ENCODE data around the gene KSR1. TPM values are rescaled to one million over a fixed set of nuclear protein-coding genes. Genes with fewer than 3 reads are reported as not detected.

KSR1 gene
- total RNA-seq, 2 donors from 2014 or later, result 33.7 to 46.3 TPM

DNA sequence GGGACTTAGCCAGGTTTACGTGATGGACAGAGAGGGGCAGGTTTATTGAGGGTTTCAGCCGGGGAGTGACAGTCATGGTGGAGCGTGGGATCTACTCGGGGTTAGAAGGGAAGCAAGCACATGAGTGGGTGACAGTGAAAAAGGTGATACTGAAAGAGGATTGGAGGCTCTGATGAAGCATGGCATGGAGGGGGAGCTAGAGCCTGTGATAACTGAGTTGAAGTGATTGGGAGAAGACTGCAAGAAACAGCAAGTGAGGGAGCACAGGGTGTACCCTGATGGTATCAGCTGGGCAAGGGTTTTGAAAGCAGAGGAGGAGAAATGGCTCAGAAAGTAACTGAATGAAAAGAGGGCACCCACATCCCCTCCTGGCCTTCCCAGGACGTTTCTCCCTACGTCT, 6.7 kb upstream of the KSR1 start:
- no peak for DNase-seq
- 91 to 94% methylated on average over 5 to 6 of the region's 6 CpGs for WGBS, 2 experiments (ENCODE audit: insufficient coverage in 1 of 2, insufficient read length in 1 of 2)
- peak overlapping the region; percentile 15 for H3K27ac Mint-ChIP-seq
- H3K9me3 Mint-ChIP-seq, result no peaks in the 10 kb centered on the region
- Histone ChIP-seq H3K27me3 (ENCODE audit: control insufficient read depth, insufficient read depth, low read length, poor library complexity, severe bottlenecking) (peaks cover 5% of the 10 kb centered on the region), H3K9me3 (ENCODE audit: control insufficient read depth, low read length) (no peaks in the 10 kb centered on the region), H3K9ac (ENCODE audit: extremely low read depth, low read length, poor library complexity, severe bottlenecking) (no peak overlapping the region), H3K27ac (ENCODE audit: low read depth, low read length) (no peak overlapping the region), H3K36me3 (ENCODE audit: control insufficient read depth, insufficient read depth, low read length) (no peaks in the 10 kb centered on the region), H3K4me3 (ENCODE audit: low read length) (no peak overlapping the region), H3K4me1 (ENCODE audit: control insufficient read depth, insufficient read depth, low read length) (no peaks in the 10 kb centered on the region)
- TF ChIP-seq, protein P1, sequence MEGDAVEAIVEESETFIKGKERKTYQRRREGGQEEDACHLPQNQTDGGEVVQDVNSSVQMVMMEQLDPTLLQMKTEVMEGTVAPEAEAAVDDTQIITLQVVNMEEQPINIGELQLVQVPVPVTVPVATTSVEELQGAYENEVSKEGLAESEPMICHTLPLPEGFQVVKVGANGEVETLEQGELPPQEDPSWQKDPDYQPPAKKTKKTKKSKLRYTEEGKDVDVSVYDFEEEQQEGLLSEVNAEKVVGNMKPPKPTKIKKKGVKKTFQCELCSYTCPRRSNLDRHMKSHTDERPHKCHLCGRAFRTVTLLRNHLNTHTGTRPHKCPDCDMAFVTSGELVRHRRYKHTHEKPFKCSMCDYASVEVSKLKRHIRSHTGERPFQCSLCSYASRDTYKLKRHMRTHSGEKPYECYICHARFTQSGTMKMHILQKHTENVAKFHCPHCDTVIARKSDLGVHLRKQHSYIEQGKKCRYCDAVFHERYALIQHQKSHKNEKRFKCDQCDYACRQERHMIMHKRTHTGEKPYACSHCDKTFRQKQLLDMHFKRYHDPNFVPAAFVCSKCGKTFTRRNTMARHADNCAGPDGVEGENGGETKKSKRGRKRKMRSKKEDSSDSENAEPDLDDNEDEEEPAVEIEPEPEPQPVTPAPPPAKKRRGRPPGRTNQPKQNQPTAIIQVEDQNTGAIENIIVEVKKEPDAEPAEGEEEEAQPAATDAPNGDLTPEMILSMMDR (conservative IDR thresholded peaks at IDR 0.05), result no peak
- H3K4me3 Mint-ChIP-seq, result no peak overlapping the region
- peaks cover 22% of the 10 kb centered on the region for H3K27me3 Mint-ChIP-seq (ENCODE audit: insufficient read depth)
- peaks cover 3% of the 10 kb centered on the region for H3K4me1 Mint-ChIP-seq
- H3K36me3 Mint-ChIP-seq (ENCODE audit: low read depth), result no peaks in the 10 kb centered on the region

DNA sequence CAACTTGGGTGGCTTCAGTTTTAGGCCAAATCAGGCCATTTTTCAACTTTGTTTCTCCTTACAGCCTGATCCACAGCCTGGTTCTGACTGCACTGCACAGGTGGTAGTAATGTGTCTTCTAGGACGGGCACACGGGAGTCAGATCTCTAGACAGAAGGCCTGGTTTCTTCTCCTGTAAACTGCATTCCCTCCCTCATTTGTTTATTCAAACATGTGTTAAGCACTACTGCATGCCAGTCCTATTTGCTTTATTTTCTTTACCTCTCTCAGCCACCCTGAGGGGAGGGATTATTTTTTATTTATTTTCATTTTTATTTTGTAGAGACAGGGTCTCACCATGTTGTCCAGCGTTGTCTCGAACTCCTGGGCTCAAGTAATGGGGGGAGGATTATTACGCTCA, 6.3 kb upstream of the KSR1 start:
- Histone ChIP-seq H3K9ac (ENCODE audit: extremely low read depth, low read length, poor library complexity, severe bottlenecking) (no peak overlapping the region), H3K4me3 (ENCODE audit: low read length) (no peak overlapping the region), H3K9me3 (ENCODE audit: control insufficient read depth, low read length) (no peaks in the 10 kb centered on the region), H3K36me3 (ENCODE audit: control insufficient read depth, insufficient read depth, low read length) (no peaks in the 10 kb centered on the region), H3K4me1 (ENCODE audit: control insufficient read depth, insufficient read depth, low read length) (no peaks in the 10 kb centered on the region), H3K27me3 (ENCODE audit: control insufficient read depth, insufficient read depth, low read length, poor library complexity, severe bottlenecking) (peaks cover 5% of the 10 kb centered on the region), H3K27ac (ENCODE audit: low read depth, low read length) (no peak overlapping the region)
- 85 to 96% methylated on average over 5 of the region's 5 CpGs for WGBS, 2 experiments (ENCODE audit: insufficient coverage in 1 of 2, insufficient read length in 1 of 2)
- Mint-ChIP-seq H3K4me3 (no peak overlapping the region), H3K4me1 (peaks cover 3% of the 10 kb centered on the region), H3K9me3 (no peaks in the 10 kb centered on the region), H3K36me3 (ENCODE audit: low read depth) (no peaks in the 10 kb centered on the region), H3K27ac (no peak overlapping the region), H3K27me3 (ENCODE audit: insufficient read depth) (peaks cover 24% of the 10 kb centered on the region)
- DNase-seq, result no peak
- TF ChIP-seq, protein P1 (conservative IDR thresholded peaks at IDR 0.05), result no peak

DNA sequence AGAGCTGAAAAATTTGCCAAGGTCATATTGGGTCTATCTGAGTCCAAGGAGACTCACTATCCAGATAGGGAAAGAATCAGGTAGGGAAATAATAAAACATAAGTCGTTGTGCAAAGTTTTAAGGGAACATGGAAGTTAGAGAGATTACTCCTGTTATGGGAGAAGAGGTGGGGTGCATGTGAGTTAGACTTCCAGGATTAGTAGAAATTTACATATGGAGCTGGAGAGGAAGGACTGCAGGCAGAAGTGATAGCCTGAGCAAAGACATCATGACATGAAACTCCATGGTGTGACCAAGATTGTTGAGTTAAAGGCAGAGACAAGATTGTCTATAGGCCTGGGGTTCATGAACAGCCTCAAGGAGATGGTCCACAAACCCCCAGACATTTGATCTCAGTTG, 5.8 kb upstream of the KSR1 start:
- H3K4me3 ChIP-seq (ENCODE audit: low read length), result no peak overlapping the region
- peaks cover 3% of the 10 kb centered on the region for H3K4me1 Mint-ChIP-seq
- no peak overlapping the region for H3K27ac ChIP-seq (ENCODE audit: low read depth, low read length)
- no peaks in the 10 kb centered on the region for H3K36me3 Mint-ChIP-seq (ENCODE audit: low read depth)
- no peaks in the 10 kb centered on the region for H3K4me1 ChIP-seq (ENCODE audit: control insufficient read depth, insufficient read depth, low read length)
- no peaks in the 10 kb centered on the region for H3K9me3 Mint-ChIP-seq
- peaks cover 5% of the 10 kb centered on the region for H3K27me3 ChIP-seq (ENCODE audit: control insufficient read depth, insufficient read depth, low read length, poor library complexity, severe bottlenecking)
- no peaks in the 10 kb centered on the region for H3K36me3 ChIP-seq (ENCODE audit: control insufficient read depth, insufficient read depth, low read length)
- DNase-seq, result no peak
- TF ChIP-seq, protein P1 (conservative IDR thresholded peaks at IDR 0.05), result no peak
- H3K4me3 Mint-ChIP-seq, result no peak overlapping the region
- H3K27me3 Mint-ChIP-seq (ENCODE audit: insufficient read depth), result peaks cover 28% of the 10 kb centered on the region
- no peak overlapping the region for H3K9ac ChIP-seq (ENCODE audit: extremely low read depth, low read length, poor library complexity, severe bottlenecking)
- WGBS, 2 experiments (ENCODE audit: insufficient coverage in 1 of 2, insufficient read length in 1 of 2), result 76 to 82% methylated on average over 1 of the region's 1 CpG
- no peak overlapping the region for H3K27ac Mint-ChIP-seq
- no peaks in the 10 kb centered on the region for H3K9me3 ChIP-seq (ENCODE audit: control insufficient read depth, low read length)
